Upper lobe of left lung (tissue), 4 donors: ENCODE measurements around the gene OSTF1.

Source experiments
- EP300 ChIP-seq, 4 donors: sonication (generic); formaldehyde crosslinking; IDR thresholded peaks; one replicate each; pipeline ENCODE4 v1.5.1; 2017; ENCODE audit warnings: antibody characterized with exemption in 4 of 4, control low read depth in 2 of 4
- POLR2A ChIP-seq, 4 donors: fragments of 450-650 bp; IDR thresholded peaks; one replicate each; pipeline ENCODE4 v1.5.1; 2016 to 2017; ENCODE audit warnings: antibody characterized with exemption in 4 of 4, mild to moderate bottlenecking in 2 of 4
- POLR2AphosphoS5 ChIP-seq, 2 donors: sonication (generic); formaldehyde crosslinking; IDR thresholded peaks; one replicate each; pipeline ENCODE4 v1.5.1; 2017; ENCODE audit warnings: antibody characterized with exemption in 2 of 2
- TF ChIP-seq, protein P1 (sequence below), 6 experiments: fragments of 450-650 bp in 4 of 6; fragments of 200-600 bp in 2 of 6; sonication (generic) in 2 of 6; IDR thresholded peaks; one replicate each; pipeline ENCODE4 v1.5.1; 2016 to 2019; ENCODE audit warnings: antibody characterized with exemption in 6 of 6

DNA sequence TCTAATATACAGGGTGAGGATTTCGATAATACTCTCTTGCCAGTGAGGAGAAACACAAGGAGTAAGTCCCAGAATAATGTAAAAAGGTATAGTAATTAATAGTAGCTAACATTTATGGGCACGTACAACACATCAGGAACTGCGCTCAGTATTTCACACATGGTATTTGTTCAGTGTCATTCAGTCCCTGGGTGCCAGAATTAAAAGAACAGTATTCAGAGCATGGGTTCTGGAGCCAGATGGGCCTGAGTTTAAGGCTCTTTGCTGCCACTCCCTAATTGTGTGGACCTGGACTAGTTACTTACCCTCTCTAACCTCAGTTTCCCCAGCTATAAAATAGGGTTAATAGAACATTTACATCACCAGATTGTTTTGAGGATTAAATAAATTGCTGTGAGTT is 16.3 kb downstream of the OSTF1 start:
- TF ChIP-seq, protein P1, sequence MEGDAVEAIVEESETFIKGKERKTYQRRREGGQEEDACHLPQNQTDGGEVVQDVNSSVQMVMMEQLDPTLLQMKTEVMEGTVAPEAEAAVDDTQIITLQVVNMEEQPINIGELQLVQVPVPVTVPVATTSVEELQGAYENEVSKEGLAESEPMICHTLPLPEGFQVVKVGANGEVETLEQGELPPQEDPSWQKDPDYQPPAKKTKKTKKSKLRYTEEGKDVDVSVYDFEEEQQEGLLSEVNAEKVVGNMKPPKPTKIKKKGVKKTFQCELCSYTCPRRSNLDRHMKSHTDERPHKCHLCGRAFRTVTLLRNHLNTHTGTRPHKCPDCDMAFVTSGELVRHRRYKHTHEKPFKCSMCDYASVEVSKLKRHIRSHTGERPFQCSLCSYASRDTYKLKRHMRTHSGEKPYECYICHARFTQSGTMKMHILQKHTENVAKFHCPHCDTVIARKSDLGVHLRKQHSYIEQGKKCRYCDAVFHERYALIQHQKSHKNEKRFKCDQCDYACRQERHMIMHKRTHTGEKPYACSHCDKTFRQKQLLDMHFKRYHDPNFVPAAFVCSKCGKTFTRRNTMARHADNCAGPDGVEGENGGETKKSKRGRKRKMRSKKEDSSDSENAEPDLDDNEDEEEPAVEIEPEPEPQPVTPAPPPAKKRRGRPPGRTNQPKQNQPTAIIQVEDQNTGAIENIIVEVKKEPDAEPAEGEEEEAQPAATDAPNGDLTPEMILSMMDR (IDR thresholded peaks at IDR 0.05): no peak
- TF ChIP-seq POLR2A (IDR thresholded peaks at IDR 0.05) (no peak), EP300 (IDR thresholded peaks at IDR 0.05) (no peak), POLR2AphosphoS5 (IDR thresholded peaks at IDR 0.05) (no peak)
